Measurements from ENCODE around the gene COMP. TPM values are rescaled to one million over a fixed set of nuclear protein-coding genes. Genes with fewer than 3 reads are reported as not detected.

The COMP gene
- total RNA-seq, 4 donors from 2014 or later, result 0.33 to 0.83 (median 0.62) TPM

GRCh38 chr19:18789883-18790565 is 1.1 kb downstream of the COMP start:
- Histone ChIP-seq H3K27me3 (peaks cover 12 to 98% (median 65%) of the 10 kb centered on the region in 4 donors), H3K4me3 (peak overlapping the region; percentile 33 to 51 (median 45)), H3K9me3 (no peaks in the 10 kb centered on the region), H3K4me1 (peaks cover 44 to 57% (median 55%) of the 10 kb centered on the region in 4 donors), H3K36me3 (no peaks in the 10 kb centered on the region), H3K27ac (replicated peaks in 1 of 4) (no peak overlapping the region)
- no peak for TF ChIP-seq EP300 (IDR thresholded peaks at IDR 0.05)
- no peak for TF ChIP-seq POLR2A (IDR thresholded peaks at IDR 0.05; ENCODE audit: low read depth)
- no peak for TF ChIP-seq CTCF (IDR thresholded peaks at IDR 0.05)
- TF ChIP-seq POLR2AphosphoS5 (IDR thresholded peaks at IDR 0.05), result no peak
- WGBS, result 2% methylated on average over 43 of the region's 65 CpGs
- DNase-seq (ENCODE audit: extremely low spot score), result no peak
- intact Hi-C loops (cut with DNase I), result no loop called here

- peak overlapping the region; percentile 33 to 51 (median 45) for H3K4me3 ChIP-seq
- TF ChIP-seq CTCF (IDR thresholded peaks at IDR 0.05), result no peak
- TF ChIP-seq POLR2A (IDR thresholded peaks at IDR 0.05; ENCODE audit: low read depth), result no peak
- TF ChIP-seq EP300 (IDR thresholded peaks at IDR 0.05), result no peak
- no peak for TF ChIP-seq POLR2AphosphoS5 (IDR thresholded peaks at IDR 0.05)
- intact Hi-C loops (cut with DNase I), result no loop called here
- DNase-seq (ENCODE audit: extremely low spot score), result no peak
- peaks cover 44 to 60% (median 57%) of the 10 kb centered on the region in 4 donors for H3K4me1 ChIP-seq
- WGBS, result 0% methylated on average over 8 of the region's 38 CpGs
- no peaks in the 10 kb centered on the region for H3K36me3 ChIP-seq
- H3K27ac ChIP-seq (replicated peaks in 1 of 4), result no peak overlapping the region
- H3K9me3 ChIP-seq, result no peaks in the 10 kb centered on the region
- peaks cover 12 to 98% (median 67%) of the 10 kb centered on the region in 4 donors for H3K27me3 ChIP-seq
Observed at GRCh38 chr19:18789422-18789869, 1.7 kb downstream of the COMP start.

GRCh38 chr19:18788529-18789421 is 2.3 kb downstream of the COMP start:
- Histone ChIP-seq H3K36me3 (no peaks in the 10 kb centered on the region), H3K9me3 (no peaks in the 10 kb centered on the region), H3K27me3 (peaks cover 12 to 95% (median 67%) of the 10 kb centered on the region in 4 donors), H3K4me3 (peak overlapping the region in 3 of 4 donors; percentile 42 to 51 (median 48)), H3K27ac (replicated peaks in 1 of 4) (no peak overlapping the region), H3K4me1 (peaks cover 44 to 60% (median 57%) of the 10 kb centered on the region in 4 donors)
- intact Hi-C loops (cut with DNase I), result no loop called here
- WGBS, result 2% methylated on average over 33 of the region's 68 CpGs
- TF ChIP-seq POLR2AphosphoS5 (IDR thresholded peaks at IDR 0.05), result no peak
- no peak for TF ChIP-seq POLR2A (IDR thresholded peaks at IDR 0.05; ENCODE audit: low read depth)
- no peak for TF ChIP-seq EP300 (IDR thresholded peaks at IDR 0.05)
- no peak for TF ChIP-seq CTCF (IDR thresholded peaks at IDR 0.05)
- DNase-seq (ENCODE audit: extremely low spot score), result no peak

GRCh38 chr19:18785179-18786124 is 5.7 kb downstream of the COMP start:
- Histone ChIP-seq H3K27ac (replicated peaks in 1 of 4) (no peak overlapping the region), H3K4me3 (peak overlapping the region; percentile 12 to 47 (median 24)), H3K36me3 (no peaks in the 10 kb centered on the region), H3K9me3 (no peaks in the 10 kb centered on the region), H3K27me3 (peaks cover 9 to 62% (median 49%) of the 10 kb centered on the region in 4 donors), H3K4me1 (peaks cover 38 to 50% (median 47%) of the 10 kb centered on the region in 4 donors)
- DNase-seq (ENCODE audit: extremely low spot score), result no peak
- intact Hi-C loops (cut with DNase I), result no loop called here
- 13% methylated on average over 30 of the region's 65 CpGs for WGBS
- TF ChIP-seq EP300 (IDR thresholded peaks at IDR 0.05) (no peak), POLR2A (IDR thresholded peaks at IDR 0.05; ENCODE audit: low read depth) (no peak), CTCF (IDR thresholded peaks at IDR 0.05) (no peak), POLR2AphosphoS5 (IDR thresholded peaks at IDR 0.05) (no peak)

All from esophagus muscularis mucosa (tissue), 4 donors.